GM18526 (cell line): Measurements from ENCODE around the gene LSM5.

ENCODE experiments used
- POLR2A ChIP-seq: IDR thresholded peaks from 3 replicates; pipeline ENCODE4 v1.6.1; 2011; ENCODE audit not compliant: insufficient read length; ENCODE audit errors: extremely low read depth

The LSM5 gene

GRCh38 chr7:32516551-32517100 lies 26.4 kb upstream of the LSM5 start:
- no peak for TF ChIP-seq POLR2A

DNA sequence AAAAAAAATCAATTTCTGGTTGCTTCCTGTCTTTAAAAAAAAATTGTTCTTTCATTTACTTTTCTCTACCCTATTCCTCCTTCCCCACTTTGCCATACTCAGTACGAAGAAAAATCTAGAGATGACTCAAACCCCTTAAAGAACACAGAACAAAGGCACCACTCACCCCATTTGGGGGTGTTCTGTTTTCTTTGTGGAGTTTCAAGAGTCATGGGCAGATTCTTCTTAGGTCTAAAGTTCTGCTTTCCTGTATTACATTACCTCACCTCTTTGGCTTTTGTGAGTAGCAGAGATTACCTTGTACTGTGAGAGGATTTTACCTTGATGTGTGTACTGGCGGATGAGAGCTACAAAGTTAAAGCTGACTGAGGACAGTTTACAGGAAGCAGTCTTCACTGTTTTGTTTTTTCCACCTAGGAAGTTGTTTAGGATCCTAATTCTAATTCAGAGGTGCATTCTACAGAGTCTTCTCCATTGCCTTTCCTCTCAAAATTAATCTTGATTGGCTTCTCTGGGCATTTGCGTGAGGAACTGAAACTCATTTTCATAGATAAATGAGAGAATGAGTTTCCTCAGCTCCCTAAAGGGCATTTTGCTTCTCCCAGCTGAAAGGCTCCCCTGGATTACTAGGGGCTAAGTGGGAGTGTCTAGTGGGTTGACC lies 25.8 kb upstream of the LSM5 start:
- TF ChIP-seq POLR2A, result no peak

DNA sequence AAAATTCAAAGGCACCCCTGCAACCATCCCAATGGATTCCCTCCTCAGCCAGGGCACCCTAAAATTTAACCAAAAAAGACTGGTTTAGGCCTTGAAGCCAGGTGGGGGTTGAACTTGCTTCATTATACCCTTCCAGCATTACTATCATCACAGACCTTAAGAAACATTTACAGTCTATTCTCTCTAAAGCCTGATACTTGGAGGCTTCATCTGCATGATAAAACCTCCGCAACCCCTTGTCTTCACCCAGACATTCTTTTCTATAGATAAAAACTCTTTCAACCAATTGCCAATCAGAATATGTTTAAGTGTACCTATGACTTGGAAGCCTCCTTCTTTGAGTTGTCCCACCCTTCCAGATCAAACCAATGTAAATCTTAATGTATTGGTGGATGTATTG lies 23.0 kb upstream of the LSM5 start:
- TF ChIP-seq POLR2A, result no peak

DNA sequence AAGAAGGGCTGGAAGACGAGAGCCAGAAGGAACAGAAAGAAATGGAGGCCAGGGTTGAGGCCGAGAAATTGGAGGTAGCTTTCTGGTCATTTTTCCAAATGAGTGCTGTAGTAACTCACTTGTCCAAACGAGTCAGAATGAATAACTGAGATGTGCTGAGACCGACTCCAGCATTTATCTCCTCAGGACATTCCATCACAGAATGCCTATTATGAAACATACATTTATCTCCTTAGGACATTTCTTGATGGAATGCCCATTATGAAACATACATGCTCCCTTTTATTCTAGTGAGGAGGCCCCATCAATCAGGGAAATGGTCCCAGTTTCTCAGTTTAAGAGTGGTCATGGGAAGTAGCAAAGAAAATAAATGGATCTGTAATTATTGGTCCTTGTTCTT lies 21.6 kb upstream of the LSM5 start:
- no peak for TF ChIP-seq POLR2A

- TF ChIP-seq POLR2A, result no peak
Measured at GRCh38 chr7:32507414-32507813, 17.2 kb upstream of the LSM5 start.

DNA sequence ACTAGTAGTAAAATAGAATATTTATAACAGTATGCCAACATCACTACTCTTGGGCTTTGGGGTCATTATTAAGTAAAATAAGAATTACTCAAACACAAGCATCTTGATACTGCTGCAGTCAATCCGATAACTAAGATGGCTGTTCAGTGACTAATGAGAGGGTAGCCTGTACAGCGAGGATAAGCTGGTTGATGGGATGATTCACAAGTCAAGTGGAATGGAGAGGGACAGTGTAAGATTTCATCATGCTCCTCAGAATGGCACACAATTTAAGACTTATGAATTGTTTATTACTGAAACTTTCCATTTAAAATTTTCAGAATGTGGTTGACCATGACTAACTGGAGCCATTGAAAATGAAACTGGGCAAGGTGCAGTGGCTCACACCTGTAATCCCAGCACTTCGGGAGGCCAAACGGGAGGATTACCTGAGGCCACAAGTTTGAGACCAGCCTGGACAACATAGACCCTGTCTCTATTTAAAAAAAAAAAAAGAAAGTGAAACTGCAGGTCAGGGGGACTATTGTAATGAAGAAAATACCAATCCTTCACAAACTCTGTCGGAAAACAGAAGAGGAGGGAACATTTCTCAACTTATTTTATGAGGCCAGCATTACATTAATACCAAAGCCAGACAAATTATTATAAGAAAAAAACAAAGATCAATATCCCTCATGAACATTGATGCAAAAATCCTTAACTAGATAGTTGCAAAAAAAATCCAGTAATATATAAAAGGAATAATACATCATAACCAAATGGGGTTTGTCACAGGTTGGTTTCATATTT lies 16.3 kb upstream of the LSM5 start:
- no peak for TF ChIP-seq POLR2A

- TF ChIP-seq POLR2A, result no peak
Measured at GRCh38 chr7:32502728-32503127, 12.5 kb upstream of the LSM5 start.

DNA sequence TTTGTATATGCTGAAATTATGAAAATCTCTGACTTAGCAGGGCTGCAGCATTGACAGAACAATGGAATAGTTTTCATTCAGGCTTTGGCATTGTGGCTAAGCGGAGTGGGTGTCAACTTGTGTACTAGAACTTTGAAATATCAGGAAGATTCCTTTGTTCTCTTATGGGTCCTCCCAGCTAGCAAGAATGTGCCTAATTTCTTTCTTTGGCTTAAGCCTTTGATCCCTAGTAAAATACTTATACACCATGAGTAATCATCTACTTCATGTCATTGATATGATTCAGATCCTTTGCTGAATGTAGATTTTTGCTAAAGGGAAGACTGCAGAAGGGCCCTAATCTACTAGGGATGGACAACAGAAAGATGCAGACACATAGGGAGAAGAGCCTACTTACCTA lies 11.3 kb upstream of the LSM5 start:
- TF ChIP-seq POLR2A, result no peak

- TF ChIP-seq POLR2A, result no peak
Measured at GRCh38 chr7:32500922-32501341, 10.8 kb upstream of the LSM5 start.

- no peak for TF ChIP-seq POLR2A
Measured at GRCh38 chr7:32496052-32496813, 6.1 kb upstream of the LSM5 start.

DNA sequence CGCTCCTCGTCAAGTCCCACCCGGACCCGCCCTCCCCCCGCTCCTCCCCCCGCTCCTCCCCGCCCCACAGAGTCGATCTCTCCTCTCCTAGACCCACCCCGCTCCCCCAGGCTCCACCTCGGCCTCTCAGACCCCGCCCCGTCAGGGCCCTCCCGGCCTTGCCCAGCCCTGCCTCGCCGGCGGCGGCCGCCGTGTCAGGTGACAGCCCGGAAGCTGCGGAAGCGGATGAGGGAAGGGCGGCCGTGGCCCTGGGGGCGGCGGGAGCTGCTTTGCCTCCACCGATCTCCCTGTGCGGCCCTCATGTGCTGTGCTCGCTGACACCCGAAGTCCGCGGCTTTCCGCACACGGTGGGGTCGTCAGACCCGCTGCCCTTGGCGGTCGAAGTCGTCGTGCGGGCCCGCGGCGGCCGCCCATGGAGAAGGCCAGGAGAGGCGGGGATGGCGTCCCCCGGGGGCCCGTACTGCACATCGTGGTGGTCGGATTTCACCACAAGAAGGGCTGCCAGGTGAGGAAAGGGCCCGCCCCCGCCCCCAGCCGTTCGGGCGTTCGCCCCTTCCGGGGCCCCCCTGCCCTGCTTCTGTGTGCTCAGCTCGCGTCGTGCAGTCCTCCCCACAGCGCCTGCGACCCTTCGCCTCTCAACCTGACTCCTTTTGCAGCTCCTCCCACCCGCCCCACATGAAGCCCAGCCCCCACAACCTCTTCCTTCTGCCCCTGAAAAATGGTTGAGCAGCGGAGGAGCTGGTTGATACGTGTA lies 5.3 kb upstream of the LSM5 start, which contains the start of gene AVL9:
Gene AVL9, plus strand, starts transcription at position 192 of the 754 bp plus-strand sequence. Its CDS starts 221 bp downstream, at position 413.
- peak; percentile 96 for TF ChIP-seq POLR2A

DNA sequence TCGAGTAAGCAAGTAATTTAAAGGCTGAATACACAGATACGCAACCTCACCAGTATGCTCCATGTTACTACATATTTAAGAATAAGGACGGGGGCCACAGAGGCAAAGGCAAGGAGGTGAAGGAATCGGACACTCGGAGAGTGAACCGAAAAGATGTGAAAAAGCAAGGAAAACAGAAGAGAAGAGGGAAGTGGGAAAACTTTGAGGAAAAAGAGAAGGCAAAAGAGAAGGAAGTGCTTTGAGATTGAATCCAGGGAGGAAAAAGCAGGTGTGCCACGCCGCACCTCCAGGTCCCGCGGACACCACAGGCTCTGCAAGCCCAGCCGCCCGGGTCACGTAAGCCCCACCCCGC lies 4.7 kb upstream of the LSM5 start:
- TF ChIP-seq POLR2A, result no peak

DNA sequence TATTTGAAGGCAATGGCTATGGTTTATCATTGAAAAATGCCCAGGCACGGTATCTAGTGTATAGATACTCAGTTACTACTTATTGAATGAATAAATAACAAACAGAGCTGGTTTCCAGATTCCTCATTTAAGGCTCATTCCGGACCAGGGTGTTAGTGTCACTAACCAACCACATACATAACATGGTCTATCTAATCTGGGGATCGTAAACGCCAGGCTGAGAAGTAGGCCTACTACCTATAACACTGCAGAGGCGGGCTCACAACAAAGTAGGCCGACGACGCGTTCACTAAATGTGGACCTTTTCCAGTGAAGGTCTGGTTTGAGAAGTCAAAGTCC lies 423 bp downstream of the LSM5 start:
- no peak for TF ChIP-seq POLR2A

DNA sequence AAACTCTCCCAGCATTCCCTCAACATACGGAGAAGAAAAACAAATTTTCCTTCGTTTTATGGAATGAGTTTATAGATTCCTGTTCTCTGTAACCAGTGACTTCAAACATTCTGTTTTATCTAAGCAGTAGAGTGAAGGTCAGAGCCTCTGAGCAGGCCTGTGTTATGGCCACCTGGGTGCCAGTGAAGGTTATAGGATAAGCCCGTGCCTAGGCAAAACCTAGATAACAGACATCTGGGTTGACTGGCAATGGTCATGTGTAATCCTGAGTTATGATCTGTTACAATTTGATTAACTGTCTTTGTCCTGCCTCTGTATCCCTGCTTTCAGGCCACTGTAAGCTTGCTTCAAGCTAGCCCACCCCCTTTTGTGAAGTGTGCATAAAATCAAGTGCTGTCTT lies 8.3 kb downstream of the LSM5 start:
- no peak for TF ChIP-seq POLR2A

- TF ChIP-seq POLR2A, result no peak
Measured at GRCh38 chr7:32481176-32481575, 9.0 kb downstream of the LSM5 start.
